K562 (cell line): ENCODE data around the gene MTFR2. TPM values are rescaled to one million over a fixed set of nuclear protein-coding genes. Genes with fewer than 3 reads are reported as not detected.
A peak's percentile ranks its signal among the peaks of the same experiment; 100 is the strongest.

Source experiments
- ATAC-seq: fragments of 200-7000 bp; cut with Tn5 transposase; 3 replicates; pipeline ENCODE4 v1.9.1; 2020; ENCODE audit warnings: moderate library complexity
- BruUV-seq: library from RNA; stranded (reverse); fragments of 400-500 nt; replicated peaks from 2 replicates; lab custom pipeline; 2021; lab: Mats Ljungman, UMichigan
- CTCF ChIA-PET: fragments of 300-600 bp; formaldehyde crosslinking; extraction: SDS; loops from one replicate; lab custom pipeline; 2021; ENCODE audit warnings: low intra/inter-chr PET ratio; lab: Yijun Ruan, JAX
- POLR2A ChIA-PET: fragments of 300-600, 350-650 bp; sonication (Branson Sonifier 250); formaldehyde crosslinking; extraction: SDS; loops from one replicate; lab custom pipeline; 2021; ENCODE audit warnings: antibody characterized with exemption, inconsistent platforms; lab: Yijun Ruan, JAX
- DNase-seq, 4 experiments: peaks; one replicate each; pipeline versions ENCODE4 v3.0.0 to v3.0.0-alpha.2; 2011 to 2018; ENCODE audit warnings: low spot score in 3 of 4, mixed read lengths in 3 of 4; ENCODE audit errors: extremely low read depth in 1 of 4
- FAIRE-seq: peaks from 2 replicates; lab custom pipeline; 2011; peaks lifted over from hg19 to GRCh38; lab: Jason Lieb, UNC
- H2AFZ ChIP-seq: 2 replicates; pipeline ENCODE4 v1.6.0; 2011; ENCODE audit warnings: low read depth, low read length, control low read depth, inconsistent platforms
- H3K27ac ChIP-seq: fragments of 200-600 bp; 3 replicates; pipeline ENCODE4 v1.8.0; 2011; ENCODE audit warnings: low read depth, mild to moderate bottlenecking, control low read depth, inconsistent platforms, low read length, moderate library complexity, mixed read lengths; ENCODE audit errors: extremely low read depth
- H3K27me3 ChIP-seq, 2 experiments: fragments of 300-600 bp in 1 of 2; 2 replicates in 1 of 2; 3 replicates in 1 of 2; pipeline versions ENCODE4 v1.6.0 to v1.8.0; 2011; ENCODE audit warnings: inconsistent platforms in 2 of 2, low read length in 2 of 2, mild to moderate bottlenecking in 1 of 2, mixed read lengths in 1 of 2, moderate library complexity in 1 of 2; ENCODE audit not compliant: control insufficient read depth in 2 of 2, insufficient read depth in 2 of 2
- H3K36me3 ChIP-seq: fragments of 300-600 bp; 3 replicates; pipeline ENCODE4 v1.8.0; 2011; ENCODE audit warnings: mild to moderate bottlenecking, low read length, inconsistent platforms; ENCODE audit not compliant: control insufficient read depth, insufficient read depth
- H3K4me1 ChIP-seq, 2 experiments: fragments of 200-600 bp in 1 of 2; replicated peaks in 1 of 2; 2 replicates in 1 of 2; 3 replicates in 1 of 2; pipeline versions ENCODE4 v1.5.1 to v1.8.0; 2011; ENCODE audit warnings: inconsistent platforms in 2 of 2, low read length in 2 of 2, mild to moderate bottlenecking in 1 of 2, mixed read lengths in 1 of 2, moderate library complexity in 1 of 2; ENCODE audit not compliant: control insufficient read depth in 2 of 2, insufficient read depth in 2 of 2
- H3K4me2 ChIP-seq: 2 replicates; pipeline ENCODE4 v1.6.1; 2011; ENCODE audit warnings: low read length, control low read depth, inconsistent platforms, mixed read lengths; ENCODE audit not compliant: insufficient read depth
- H3K4me3 ChIP-seq: fragments of 200-600 bp; sonication (generic), shearing (Covaris generic); 2 replicates; pipeline ENCODE4 v1.5.1; 2016; ENCODE audit warnings: control low read depth, inconsistent platforms
- H3K79me2 ChIP-seq: fragments of 200-600 bp; 3 replicates; pipeline ENCODE4 v1.8.0; 2011; ENCODE audit warnings: low read length, inconsistent platforms; ENCODE audit not compliant: control insufficient read depth, insufficient read depth
- H3K9ac ChIP-seq, 2 experiments: 2 replicates each; pipeline versions ENCODE4 v1.6.0 to v1.6.1; 2011; ENCODE audit warnings: low read depth in 2 of 2, low read length in 2 of 2, control low read depth in 1 of 2, inconsistent platforms in 1 of 2, mild to moderate bottlenecking in 1 of 2, mixed read lengths in 1 of 2; ENCODE audit not compliant: insufficient read depth in 1 of 2
- H3K9me1 ChIP-seq: one replicate; pipeline ENCODE4 v1.6.0; 2011; ENCODE audit warnings: inconsistent platforms, mild to moderate bottlenecking, low read length, moderate library complexity; ENCODE audit not compliant: control insufficient read depth, insufficient read depth
- H3K9me3 ChIP-seq: replicated peaks from 2 replicates; pipeline ENCODE4 v1.5.1; 2011; ENCODE audit warnings: low read depth, low read length, inconsistent platforms; ENCODE audit not compliant: control insufficient read depth, insufficient read depth
- H4K20me1 ChIP-seq: replicated peaks from 2 replicates; pipeline ENCODE4 v1.6.1; 2011; ENCODE audit warnings: low read length, inconsistent platforms, mixed read lengths; ENCODE audit not compliant: control insufficient read depth, insufficient read depth
- ELF1 ChIP-seq: fragments of 200-800 bp; sonication (Bioruptor generic); IDR thresholded peaks from 2 replicates; pipeline ENCODE4 v1.6.1; 2016; ENCODE audit warnings: missing genetic modification characterization, missing compliant biosample characterization
- GATAD2A ChIP-seq: fragments of 450-650 bp; IDR thresholded peaks from 2 replicates; pipeline ENCODE4 v1.6.1; 2017
- JUNB ChIP-seq: fragments of 450-650 bp; formaldehyde crosslinking; conservative IDR thresholded peaks from 2 replicates; pipeline ENCODE4 v1.4.0; 2020; ENCODE audit warnings: mild to moderate bottlenecking
- KLF13 ChIP-seq: fragments of 450-650 bp; IDR thresholded peaks from 2 replicates; pipeline ENCODE4 v1.6.1; 2016; ENCODE audit warnings: missing genetic modification characterization, low read depth, mild to moderate bottlenecking, missing compliant biosample characterization, moderate library complexity, borderline replicate concordance
- LARP7 ChIP-seq: fragments of 450-650 bp; IDR thresholded peaks from 2 replicates; pipeline ENCODE4 v1.6.1; 2016
- MBD2 ChIP-seq: sonication (generic); IDR thresholded peaks from 2 replicates; pipeline ENCODE4 v1.6.1; 2016; ENCODE audit warnings: low read depth, borderline replicate concordance
- NCOA1 ChIP-seq: fragments of 450-650 bp; IDR thresholded peaks from 2 replicates; pipeline ENCODE4 v1.6.1; 2016; ENCODE audit warnings: low read depth
- PYGO2 ChIP-seq: fragments of 450-650 bp; IDR thresholded peaks from 2 replicates; pipeline ENCODE4 v1.6.1; 2016; ENCODE audit warnings: mild to moderate bottlenecking, missing genetic modification characterization, moderate library complexity, missing compliant biosample characterization
- SAP30 ChIP-seq: fragments of 200-600 bp; sonication (generic); IDR thresholded peaks from 2 replicates; pipeline ENCODE4 v1.6.1; 2012; ENCODE audit warnings: borderline replicate concordance, low read depth, mild to moderate bottlenecking, moderate library complexity, low read length, control low read depth, inconsistent platforms; ENCODE audit not compliant: insufficient read depth, poor library complexity, severe bottlenecking
- SIX5 ChIP-seq, 2 experiments: IDR thresholded peaks; 2 replicates each; pipeline ENCODE4 v1.6.1; 2011; ENCODE audit warnings: low read length in 2 of 2, borderline replicate concordance in 1 of 2, low read depth in 1 of 2, mild to moderate bottlenecking in 1 of 2, moderate library complexity in 1 of 2; ENCODE audit not compliant: insufficient read depth in 1 of 2
- SNRNP70 ChIP-seq: fragments of 200-400 bp; formaldehyde crosslinking; optimal IDR thresholded peaks from 2 replicates; pipeline ENCODE3; 2017; ENCODE audit warnings: low read depth, low read length
- SP1 ChIP-seq: sonication (generic); formaldehyde crosslinking; IDR thresholded peaks from 2 replicates; pipeline ENCODE4 v1.8.1; 2022; ENCODE audit warnings: mild to moderate bottlenecking, missing genetic modification reagents
- ZFP36 ChIP-seq: fragments of 150-350 bp; IDR thresholded peaks from 2 replicates; pipeline ENCODE4 v1.6.1; 2018; ENCODE audit warnings: low read length, low read depth; ENCODE audit not compliant: partially characterized antibody
- ZNF124 ChIP-seq: sonication (generic); formaldehyde crosslinking; IDR thresholded peaks from 2 replicates; pipeline ENCODE4 v1.8.1; 2022; ENCODE audit warnings: missing genetic modification reagents
- ZNF639 ChIP-seq, 2 experiments: fragments of 200-800 bp in 1 of 2; sonication (Bioruptor generic) in 1 of 2; sonication (generic) in 1 of 2; formaldehyde crosslinking in 1 of 2; IDR thresholded peaks in 1 of 2; conservative IDR thresholded peaks in 1 of 2; 2 replicates each; pipeline versions ENCODE4 v1.5.0 to v1.6.1; 2016 to 2020; ENCODE audit warnings: missing compliant biosample characterization in 1 of 2, missing genetic modification characterization in 1 of 2, missing genetic modification reagents in 1 of 2
- ZNF766 ChIP-seq: fragments of 200-800 bp; sonication (Bioruptor generic); conservative IDR thresholded peaks from 2 replicates; pipeline ENCODE4 v1.6.1; 2016; ENCODE audit warnings: missing genetic modification characterization, missing compliant biosample characterization
- WGBS: fragments of 100-300 bp; shearing (Covaris generic); methylation state at CpG from one replicate; pipeline ENCODE4 v1.1.6; 2016; ENCODE audit warnings: low coverage, mixed read lengths; ENCODE audit not compliant: insufficient coverage; ENCODE audit errors: missing lambda C conversion rate; 5-methylcytosine and 5-hydroxymethylcytosine counted together
- in situ Hi-C: fragments of 300-500 bp; cut with MboI; formaldehyde crosslinking; loops from 4 replicates; pipeline ENCODE4 v1.15.0; 2018; ENCODE audit warnings: inconsistent platforms, mixed read lengths
- intact Hi-C: fragments of 100-400 bp; cut with micrococcal nuclease; formaldehyde crosslinking; loops from 2 replicates; pipeline ENCODE4 v1.14.2; 2022
- polyA plus RNA-seq, 8 experiments: library from polyadenylated mRNA; depleted of rRNA in 4 of 8; stranded (reverse) in 5 of 8; unstranded in 3 of 8; fragments of >200 nt; fragmentation: Nextera tagmentation in 2 of 8; fragmentation: Illumina TruSeq in 1 of 8; extraction: Ambion mirVana in 2 of 8; extraction: Trizol in 1 of 8; gene quantifications; 2 replicates each; pipeline versions ENCODE4 v1.2.1 to v1.2.3, GENCODE V29; 2011 to 2014; ENCODE audit warnings: inconsistent platforms in 1 of 8, missing spikeins in 1 of 8
- total RNA-seq, 7 experiments: library from RNA; depleted of rRNA in 6 of 7; stranded (reverse); fragments of >200 nt in 6 of 7; fragmentation: Illumina TruSeq in 2 of 7; extraction: Trizol in 2 of 7; gene quantifications; 2 replicates each; pipeline versions ENCODE4 v1.2.1 to v1.2.3, GENCODE V29; 2011 to 2021; ENCODE audit warnings: low replicate concordance in 1 of 7
- TF ChIP-seq, protein P1 (sequence below): conservative IDR thresholded peaks from 2 replicates; pipeline ENCODE4 v1.6.1; 2011; ENCODE audit warnings: low read depth, mild to moderate bottlenecking, low read length; ENCODE audit not compliant: control insufficient read depth

Gene MTFR2
- total and polyA plus RNA-seq, 9 of the 15 experiments (the other 6 are each of a cell fraction or from before 2014, with no cell fraction given): 10.1 to 63.3 (median 45.9) TPM

DNA sequence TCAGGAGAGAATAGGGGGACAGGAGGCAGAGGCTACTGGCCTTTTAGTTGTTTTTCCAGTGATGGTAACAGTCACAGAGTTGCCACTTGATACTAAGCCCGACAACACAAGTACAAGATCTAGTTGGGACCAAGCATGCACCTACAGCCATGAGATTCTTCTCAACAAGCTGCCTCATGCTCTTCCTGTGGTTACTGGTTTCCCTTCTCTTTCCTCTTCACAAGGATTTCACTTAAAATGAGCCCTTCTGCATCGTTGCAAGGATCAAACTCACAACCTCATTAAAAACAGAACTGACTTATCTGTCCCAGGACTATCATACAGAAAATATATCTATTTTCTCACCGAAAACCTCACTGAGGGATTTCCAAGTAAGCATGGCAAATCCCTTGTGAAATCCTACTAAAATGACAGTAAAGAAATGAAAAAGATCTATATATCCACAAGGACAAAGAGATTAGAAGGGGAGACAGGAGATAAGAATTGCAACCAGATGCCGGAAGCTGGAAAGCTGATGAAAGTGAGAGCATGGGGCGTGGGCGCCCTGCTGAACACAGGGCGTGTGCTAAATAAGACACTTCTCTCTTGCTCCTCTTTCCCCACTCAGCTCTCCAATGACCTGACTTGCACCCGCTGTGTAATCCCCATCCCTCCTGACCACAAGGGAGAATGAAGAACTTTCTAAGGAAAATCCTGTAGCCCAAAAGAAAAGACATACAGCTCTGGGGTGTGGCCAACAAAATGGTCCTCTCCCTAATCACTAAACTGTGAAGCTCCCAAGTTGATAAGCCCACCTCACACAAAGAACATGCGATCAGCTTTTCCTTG lies 13.4 kb downstream of the MTFR2 start:
- no peaks in the 10 kb centered on the region; the same call in 1 of the 2 replicates for H4K20me1 ChIP-seq
- ATAC-seq (peak; percentile 88), FAIRE-seq (peak; percentile 51), DNase-seq (peak; percentile 67 to 89 (median 70))
- H3K27ac ChIP-seq: peak overlapping the region; percentile 57
- peak overlapping the region in 1 of 2 experiments; percentile 39; a peak in 2 of 4 replicates for H3K9ac ChIP-seq
- no peak overlapping the region for H3K4me3 ChIP-seq
- peak overlapping the region; percentile 41; the same call in 1 of the 2 replicates for H3K4me2 ChIP-seq
- no TSS peak for BruUV-seq
- no peaks in the 10 kb centered on the region for H3K9me1 ChIP-seq
- ChIA-PET CTCF (no interaction called here), POLR2A (interaction anchor here (0.6 to 7.2 kb wide), 10 partner anchors 9 to 741 kb away, joined by 3 to 74 read pairs (median 6); partner anchors contain the start of genes BCLAF1 and MTFR2)
- peaks cover 17 to 31% of the 10 kb centered on the region in 2 experiments for H3K4me1 ChIP-seq
- intact Hi-C loops (loop anchor here (2.0 kb wide), 1 partner anchor 52 kb away; the partner anchor contains the start of gene BCLAF1), in situ Hi-C loops (no loop called here)
- peaks cover 66% of the 10 kb centered on the region for H3K36me3 ChIP-seq
- H3K27me3 ChIP-seq: no peaks in the 10 kb centered on the region
- WGBS: 10% methylated on average over 9 of the region's 9 CpGs
- peak overlapping the region; percentile 58 for H2AFZ ChIP-seq
- H3K9me3 ChIP-seq: no peaks in the 10 kb centered on the region
- H3K79me2 ChIP-seq: no peaks in the 10 kb centered on the region
- 0 out of 2 replicates have a peak, but pooled peaks have one; percentile 36 for TF ChIP-seq MBD2
- 0 out of 2 replicates have a peak, but pooled peaks have one; percentile 52 for TF ChIP-seq GATAD2A
- no peak for TF ChIP-seq PYGO2 (tag)
- peak; percentile 84 for TF ChIP-seq NCOA1
- TF ChIP-seq SP1 (CRISPR knock-in tag): no peak
- no peak for TF ChIP-seq SNRNP70
- TF ChIP-seq, protein P1, sequence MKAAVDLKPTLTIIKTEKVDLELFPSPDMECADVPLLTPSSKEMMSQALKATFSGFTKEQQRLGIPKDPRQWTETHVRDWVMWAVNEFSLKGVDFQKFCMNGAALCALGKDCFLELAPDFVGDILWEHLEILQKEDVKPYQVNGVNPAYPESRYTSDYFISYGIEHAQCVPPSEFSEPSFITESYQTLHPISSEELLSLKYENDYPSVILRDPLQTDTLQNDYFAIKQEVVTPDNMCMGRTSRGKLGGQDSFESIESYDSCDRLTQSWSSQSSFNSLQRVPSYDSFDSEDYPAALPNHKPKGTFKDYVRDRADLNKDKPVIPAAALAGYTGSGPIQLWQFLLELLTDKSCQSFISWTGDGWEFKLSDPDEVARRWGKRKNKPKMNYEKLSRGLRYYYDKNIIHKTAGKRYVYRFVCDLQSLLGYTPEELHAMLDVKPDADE: no peak
- no peak for TF ChIP-seq JUNB (CRISPR knock-in tag)
- peak in 1 of 2 experiments; percentile 42; a peak in 1 of 4 replicates for TF ChIP-seq ZNF639 (CRISPR knock-in tag; conservative IDR thresholded peaks at IDR 0.05 in 1 of 2, IDR thresholded peaks at IDR 0.05 in 1 of 2)
- no peak for TF ChIP-seq SAP30
- TF ChIP-seq ZFP36: no peak
- TF ChIP-seq SIX5 (IDR thresholded peaks at IDR 0.05; ENCODE audit: borderline replicate concordance in 1 of 2, insufficient read depth in 1 of 2, low read depth in 1 of 2, low read length in 2 of 2): no peak
- TF ChIP-seq ZNF124: no peak
- 0 out of 2 replicates have a peak, but pooled peaks have one; percentile 24 for TF ChIP-seq KLF13
- TF ChIP-seq ELF1: peak; percentile 89
- no peak for TF ChIP-seq LARP7
- TF ChIP-seq ZNF766 (CRISPR knock-in tag): 0 out of 2 replicates have a peak, but pooled peaks have one; percentile 51
